Activated CD4-positive, CD25-positive, alpha-beta regulatory T cell treated with anti-CD3 and anti-CD28 coated beads, Interleukin-2, amount 50 U/mL, for 72 hours (primary cell): ENCODE data around the gene LBH.
"Not testable (repeated sequence)": the region's sequence is repeated elsewhere in the genome, so short reads cannot be mapped to it uniquely, and the experiment has no call there.

ENCODE experiments used
- DNase-seq: peaks from one replicate; pipeline ENCODE4 v3.0.0; 2021

Gene LBH

GRCh38 chr2:30259071-30259470, 27.7 kb downstream of the LBH start:
- DNase-seq = no peak

- DNase-seq = no peak
These were observed 28.7 kb downstream of the LBH start for GRCh38 chr2:30259827-30260679.

DNA sequence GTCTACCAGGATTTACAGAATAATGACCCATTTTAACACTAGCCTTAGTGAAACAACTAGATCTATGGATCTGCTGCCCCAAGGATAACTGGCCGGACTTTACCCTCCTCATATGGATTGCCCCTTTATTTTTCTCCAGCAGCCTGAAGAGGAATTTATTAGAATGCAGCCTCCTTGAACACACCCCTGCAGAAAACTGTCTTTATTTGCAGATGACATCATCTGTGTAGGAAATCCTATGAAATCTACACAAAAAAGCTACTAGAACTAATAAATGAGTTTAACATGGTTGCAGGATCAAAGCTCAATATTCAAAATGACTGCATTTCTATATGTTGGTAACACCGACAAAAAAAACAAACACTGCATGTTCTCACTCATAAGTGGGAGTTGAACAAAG, 29.6 kb downstream of the LBH start:
- DNase-seq = no peak

GRCh38 chr2:30261695-30262211, 30.4 kb downstream of the LBH start:
- no peak for DNase-seq

DNA sequence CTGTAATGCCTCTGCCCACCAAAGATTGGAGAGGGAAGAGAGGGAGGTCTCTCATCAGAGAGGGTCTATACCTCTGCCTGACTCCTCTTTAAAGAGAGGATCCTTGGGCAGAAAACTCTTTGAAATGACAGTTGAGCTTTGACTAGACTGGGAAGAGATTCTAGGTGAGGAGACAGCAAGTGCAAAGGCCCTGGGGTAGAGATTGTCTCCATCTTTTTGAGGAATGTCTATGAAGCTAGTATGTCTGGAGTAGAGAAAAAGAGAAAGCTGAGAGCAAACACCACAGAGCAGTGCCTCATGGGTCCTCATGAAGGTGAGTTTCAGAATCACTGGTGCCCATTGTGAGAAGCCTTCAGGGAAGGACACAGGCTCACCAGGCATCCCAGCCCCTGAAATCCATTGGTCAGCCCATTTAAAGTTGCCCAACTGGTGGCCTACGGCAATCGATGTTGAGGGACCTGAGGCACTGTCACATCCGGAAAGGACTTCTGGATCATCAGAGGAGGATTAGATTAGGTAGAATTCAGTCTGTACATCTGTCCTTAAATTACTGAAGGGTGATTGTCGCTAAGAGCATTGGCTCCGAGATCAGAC, 31.5 kb downstream of the LBH start:
- DNase-seq = peak; percentile 26

- DNase-seq = peak; percentile 9
These were observed 32.9 kb downstream of the LBH start for GRCh38 chr2:30264274-30264673.

DNA sequence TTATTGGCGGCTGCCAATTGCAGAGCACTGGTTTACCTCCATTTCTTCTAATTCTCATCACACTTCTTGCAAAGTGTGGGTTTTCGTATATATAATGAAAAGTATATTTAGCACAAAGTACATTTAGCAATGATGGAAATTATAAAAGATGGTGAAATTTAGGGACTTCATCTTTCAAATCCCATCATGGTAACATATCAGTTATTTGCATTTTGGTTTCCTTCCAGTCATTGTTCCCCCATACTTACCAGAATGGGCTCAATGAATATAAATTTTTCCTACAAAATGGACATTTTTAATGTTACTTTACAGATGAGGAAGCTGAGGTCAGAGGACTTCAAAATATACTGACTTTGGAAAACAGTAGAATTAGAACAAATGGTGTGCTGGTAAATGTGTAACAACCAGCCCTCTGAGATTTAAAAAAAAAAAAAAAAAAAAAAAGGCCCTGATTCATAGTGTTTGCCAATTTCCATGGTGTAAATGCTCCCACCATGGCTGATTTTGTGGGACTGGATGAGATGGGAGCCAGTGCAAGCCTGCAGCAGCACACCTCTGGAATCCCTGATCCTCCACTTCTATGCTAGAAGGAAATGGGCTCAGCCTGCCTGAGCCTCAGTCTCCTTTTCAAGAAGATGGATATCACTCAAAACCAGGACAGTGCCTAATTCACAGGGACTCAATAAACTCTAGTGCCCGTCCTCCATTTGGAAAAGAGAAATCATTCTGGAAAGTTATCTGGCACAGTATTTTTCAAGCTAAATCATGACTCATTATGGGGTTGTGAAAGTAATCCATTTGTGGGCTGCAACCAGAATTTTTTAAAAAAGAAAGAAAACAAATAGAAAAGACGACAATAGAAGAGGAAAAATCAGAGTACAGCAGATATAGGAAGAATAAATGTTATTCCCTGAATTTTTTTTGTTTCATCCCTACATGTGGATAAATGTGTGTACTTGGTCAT, 34.0 kb downstream of the LBH start:
- DNase-seq = no peak

- peak; percentile 46 for DNase-seq
These were observed 34.8 kb downstream of the LBH start for GRCh38 chr2:30266051-30266621.

DNA sequence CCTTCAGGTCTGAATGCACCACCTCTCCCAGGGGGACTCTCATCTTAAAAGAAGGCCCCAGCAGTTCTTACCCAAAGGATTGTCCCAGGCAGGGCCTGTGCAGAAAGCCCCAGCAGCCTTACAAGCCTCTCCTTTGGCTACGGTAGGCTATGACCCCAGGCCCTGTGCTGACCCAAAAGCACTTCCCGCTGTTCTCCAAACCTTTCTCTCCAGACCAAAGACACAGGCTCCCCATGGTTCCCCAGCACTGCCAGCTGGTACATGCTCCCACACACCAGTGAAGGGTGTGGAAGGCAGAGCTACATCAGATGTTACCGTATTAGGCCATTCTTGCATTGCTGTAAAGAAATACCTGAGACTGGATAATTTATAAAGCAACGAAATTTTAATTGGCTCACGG, 35.4 kb downstream of the LBH start:
- DNase-seq = peak; percentile 29

DNA sequence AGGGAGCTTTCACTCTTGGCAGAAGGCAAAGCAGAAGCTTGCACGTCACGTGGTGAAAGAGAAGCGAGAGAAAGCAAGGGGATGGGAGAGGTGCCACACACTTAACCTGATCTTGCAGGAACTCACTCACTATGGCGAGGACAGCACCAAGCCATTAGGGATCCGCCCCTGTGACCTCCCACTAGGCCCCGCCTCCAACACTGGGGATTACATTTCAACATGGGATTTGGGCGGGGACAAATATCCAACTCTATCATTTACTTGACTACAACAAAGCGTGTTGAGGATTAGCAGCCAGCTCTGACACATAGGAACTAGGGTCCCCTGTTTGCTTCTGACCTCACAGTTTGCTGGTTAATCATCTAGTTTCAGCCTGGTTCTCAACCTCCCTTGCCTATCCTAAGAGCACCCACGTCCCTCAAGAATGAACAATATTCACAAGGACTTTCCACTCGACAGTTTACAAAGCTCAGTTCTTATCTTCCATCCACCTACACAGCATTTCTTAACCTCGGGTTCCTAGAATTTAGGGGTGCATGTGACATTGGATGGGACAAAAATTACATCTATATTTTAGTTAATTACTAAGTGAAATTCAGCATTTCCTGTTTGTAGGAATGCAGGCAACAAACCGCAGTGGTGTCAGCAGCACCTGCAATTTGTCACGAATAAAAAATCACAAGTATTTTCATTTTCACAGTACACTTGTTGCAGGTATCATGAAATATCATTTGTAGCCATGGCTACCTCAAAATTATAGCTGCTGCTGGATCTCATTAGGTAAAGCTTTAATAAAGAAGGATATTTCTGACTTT, 36.0 kb downstream of the LBH start:
- peak; percentile 45 for DNase-seq

GRCh38 chr2:30268296-30268871, 37.0 kb downstream of the LBH start:
- DNase-seq = no peak

GRCh38 chr2:30269114-30269770, 37.9 kb downstream of the LBH start:
- not testable (repeated sequence) for DNase-seq

GRCh38 chr2:30269771-30270145, 38.4 kb downstream of the LBH start:
- DNase-seq = no peak

- DNase-seq = no peak
These were observed 38.8 kb downstream of the LBH start for GRCh38 chr2:30270166-30270565.

GRCh38 chr2:30271301-30271700, 40.0 kb downstream of the LBH start:
- DNase-seq = no peak

- no peak for DNase-seq
These were observed 41.0 kb downstream of the LBH start for GRCh38 chr2:30272286-30272685.

DNA sequence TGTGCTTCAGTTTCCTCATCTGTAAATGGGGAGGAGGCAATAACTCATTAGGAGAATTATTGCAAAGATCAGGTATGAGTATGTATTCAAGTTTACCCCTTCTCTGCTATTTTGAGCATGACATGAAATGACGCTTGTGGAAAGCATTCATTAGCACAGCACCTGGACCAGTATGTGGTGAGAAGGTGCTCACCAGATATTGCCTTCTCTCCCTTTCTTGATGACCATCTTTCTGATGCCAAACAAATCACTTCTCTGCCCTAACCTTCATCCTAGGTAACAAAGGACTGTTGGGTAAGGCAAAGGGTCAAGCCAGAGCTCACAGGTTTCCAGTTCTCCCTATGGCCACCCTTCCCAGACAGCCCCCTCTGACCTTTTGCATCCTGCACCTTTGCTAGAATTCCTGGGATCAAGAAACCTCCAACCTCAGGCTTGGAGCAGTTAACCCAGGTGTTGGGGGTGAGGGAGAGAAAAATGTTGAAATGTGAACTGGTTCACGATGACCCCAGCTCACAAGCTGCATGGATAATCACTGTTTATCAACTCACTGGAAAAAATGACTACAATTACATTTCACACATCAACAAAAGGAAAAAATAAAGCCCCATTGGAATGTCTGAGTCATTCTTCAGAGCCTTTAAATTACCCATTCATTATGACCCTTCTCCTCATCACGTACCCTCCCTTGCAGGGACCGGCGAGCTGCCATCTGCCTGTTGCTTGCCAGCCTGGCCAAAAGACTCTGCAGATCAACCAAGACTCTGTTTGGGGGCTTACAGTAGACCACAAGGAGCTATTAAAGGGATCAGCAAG, 41.6 kb downstream of the LBH start:
- no peak for DNase-seq

DNA sequence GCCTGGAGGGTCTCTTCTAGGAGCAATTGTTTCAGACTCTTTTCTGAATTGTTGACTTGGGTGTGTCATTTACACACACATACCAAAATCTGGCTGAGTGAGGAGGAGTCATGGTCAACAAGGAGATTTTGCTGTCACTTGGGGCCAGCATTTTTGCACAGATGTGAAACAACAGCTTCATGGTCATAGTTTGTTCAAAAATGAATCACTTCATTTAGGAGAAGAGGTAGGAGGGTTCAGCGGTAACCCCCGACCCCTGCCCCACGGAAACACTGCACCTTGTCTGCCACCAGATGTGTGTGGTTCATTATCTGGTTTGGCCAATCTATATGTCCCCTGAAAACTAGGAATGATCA, 42.2 kb downstream of the LBH start:
- no peak for DNase-seq

DNA sequence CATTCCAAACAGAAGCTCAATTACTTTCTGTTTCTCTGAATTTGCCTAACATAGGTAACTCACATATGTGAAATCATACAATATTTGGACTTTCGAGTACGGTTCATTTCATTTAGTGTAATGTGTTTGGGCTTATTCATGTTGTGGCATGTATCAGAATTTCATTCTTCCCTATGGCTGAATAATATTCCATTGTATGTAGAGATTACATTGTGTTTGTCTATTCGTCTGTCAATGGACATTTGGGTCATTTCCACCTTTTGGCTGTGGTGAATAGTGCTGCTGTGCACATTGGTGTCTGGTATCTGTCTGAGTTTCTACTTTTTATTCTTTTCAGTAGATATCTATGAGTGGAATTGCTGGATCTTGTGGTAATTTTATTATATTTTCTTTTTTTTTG, 43.9 kb downstream of the LBH start:
- DNase-seq = no peak

- DNase-seq = no peak
These were observed 45.1 kb downstream of the LBH start for GRCh38 chr2:30276455-30276911.
